Measurements from ENCODE around the gene GPR55. TPM values are rescaled to one million over a fixed set of nuclear protein-coding genes. Genes with fewer than 3 reads are reported as not detected.

GPR55 gene
- total RNA-seq, 1 donor: 0.81 TPM

DNA sequence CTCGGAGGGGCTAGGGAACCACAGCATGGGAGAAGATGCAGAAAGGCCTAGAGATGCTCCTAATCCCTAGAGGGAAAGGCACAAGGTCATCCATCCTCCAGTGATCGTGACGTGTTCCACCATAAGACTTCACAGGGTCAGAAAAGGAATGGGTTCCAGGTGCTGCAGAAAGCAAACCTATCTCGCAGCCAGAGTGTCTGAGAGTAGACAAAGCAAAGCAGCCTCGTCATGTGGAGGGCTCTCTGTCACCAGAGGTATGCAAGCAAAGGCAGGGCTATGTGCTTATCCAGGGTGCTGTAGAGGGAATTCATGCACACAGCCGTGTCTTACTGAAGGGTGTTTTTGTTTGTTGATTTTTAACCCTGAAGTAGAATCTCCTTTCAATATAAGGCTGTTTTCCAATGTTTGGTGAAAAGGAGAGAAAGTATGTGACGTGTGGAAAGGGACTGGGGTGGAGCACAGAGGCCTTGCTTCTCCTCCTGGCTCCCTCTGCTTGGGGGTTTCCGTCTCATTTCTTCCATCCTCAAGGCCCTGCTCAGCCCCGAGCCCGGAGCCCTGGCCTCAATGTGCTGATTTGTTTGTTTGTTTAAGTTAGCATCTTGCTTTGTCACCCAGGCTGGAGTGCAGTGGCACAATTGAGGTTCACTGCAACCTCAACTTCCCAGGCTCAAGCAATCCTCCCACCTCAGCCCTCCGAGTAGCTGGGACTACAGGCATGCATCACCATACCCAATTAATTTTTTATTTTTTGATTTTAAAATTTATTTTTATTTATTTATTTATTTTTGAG lies 3.0 kb downstream of the GPR55 start:
- no peak for DNase-seq (ENCODE audit: low read depth in 2 of 3, low spot score in 2 of 3)

DNA sequence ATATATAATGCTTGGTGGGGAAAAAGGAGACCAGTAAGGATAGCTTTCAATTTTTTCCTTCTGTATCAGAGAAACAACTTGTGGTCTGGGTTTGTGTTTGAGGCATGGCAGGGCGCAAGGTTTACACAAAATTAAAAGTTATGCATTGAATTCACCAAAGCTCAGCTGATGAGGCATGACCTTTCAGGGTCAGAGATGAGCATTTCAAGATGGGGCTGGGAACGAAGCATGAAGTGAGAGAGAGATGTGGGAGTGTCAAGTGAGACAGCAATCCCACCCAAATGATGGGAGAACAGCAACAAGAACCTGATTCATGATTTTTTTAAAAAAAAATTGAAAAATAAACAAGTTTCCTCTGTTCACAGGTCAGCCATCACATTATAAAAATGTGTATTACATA lies 4.9 kb downstream of the GPR55 start:
- DNase-seq (ENCODE audit: low read depth in 2 of 3, low spot score in 2 of 3): no peak

DNA sequence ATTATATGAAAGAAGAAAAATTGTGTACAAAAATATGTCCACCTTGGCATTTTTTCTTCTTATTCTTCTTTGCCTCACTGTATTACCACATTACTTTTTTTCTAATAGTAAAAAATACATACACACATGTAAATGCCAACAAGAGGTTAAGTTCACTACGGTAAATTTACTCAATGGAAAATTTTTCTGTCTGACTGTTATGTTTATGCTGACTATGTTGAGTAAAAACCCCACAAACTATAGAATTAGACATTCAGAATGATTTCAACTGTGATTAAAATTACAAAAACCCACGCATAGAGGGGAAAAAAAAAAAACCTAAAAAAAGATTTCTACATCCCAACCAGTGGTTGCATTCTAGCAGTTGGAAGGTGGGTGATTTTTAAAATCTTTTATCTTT lies 5.4 kb downstream of the GPR55 start:
- no peak for DNase-seq (ENCODE audit: low read depth in 2 of 3, low spot score in 2 of 3)

DNA sequence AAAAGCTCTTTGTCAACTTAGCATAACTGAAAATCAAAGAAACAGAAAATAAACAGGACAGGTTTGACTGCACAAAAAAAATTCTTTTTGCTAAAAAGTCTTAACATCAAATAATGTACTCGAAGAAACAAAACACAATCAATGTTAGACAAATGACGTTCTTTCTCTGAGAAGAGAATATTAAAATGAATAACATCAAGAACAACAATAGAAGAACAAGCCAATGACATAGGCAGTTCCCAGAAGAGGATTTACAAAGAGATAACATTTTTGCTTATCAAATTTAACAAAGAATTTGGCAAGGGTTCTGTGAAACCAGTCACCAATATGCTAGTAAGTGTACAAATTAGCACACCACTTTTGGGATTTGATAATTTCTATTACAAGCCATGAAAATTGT lies 5.8 kb downstream of the GPR55 start:
- DNase-seq (ENCODE audit: low read depth in 2 of 3, low spot score in 2 of 3): no peak

DNA sequence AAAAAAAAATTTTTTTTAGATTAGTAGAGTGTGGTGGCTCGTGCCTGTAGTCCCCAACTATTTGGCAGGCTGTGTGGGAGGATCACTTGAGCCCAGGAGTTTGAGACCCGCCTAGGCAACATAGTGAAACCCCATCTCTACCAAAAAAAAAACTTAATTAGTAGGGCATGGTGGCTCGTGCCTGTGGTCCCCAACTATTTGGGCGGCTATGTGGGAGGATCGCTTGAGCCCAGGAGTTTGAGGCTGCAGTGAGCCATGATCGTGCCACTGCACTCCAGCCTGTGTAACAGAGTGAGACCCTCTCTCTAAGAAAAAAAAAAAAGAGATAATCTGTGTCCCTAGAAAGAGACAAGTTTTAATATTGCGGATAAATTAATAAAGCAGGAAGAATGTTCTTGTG lies 8.8 kb downstream of the GPR55 start:
- no peak for DNase-seq (ENCODE audit: low read depth in 2 of 3, low spot score in 2 of 3)

DNA sequence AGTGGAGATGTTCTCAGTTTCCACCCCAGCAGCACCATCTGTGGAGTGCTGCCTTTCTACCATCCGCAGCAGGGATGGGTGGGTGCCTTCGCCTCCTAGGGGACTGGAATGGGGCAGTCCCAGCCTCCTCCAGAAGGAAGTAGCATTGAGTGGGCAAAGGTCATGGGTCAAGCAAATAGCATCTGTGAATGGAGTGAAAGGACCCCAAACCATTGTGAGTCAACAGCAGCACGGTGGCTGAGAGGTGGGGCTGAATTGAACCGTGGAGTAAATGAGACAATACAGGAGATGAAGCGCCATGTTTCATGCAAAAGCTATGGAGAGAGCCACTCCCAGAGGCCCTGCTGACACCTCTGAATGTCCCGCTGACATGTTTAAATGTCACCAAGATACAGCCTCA lies 9.7 kb downstream of the GPR55 start:
- DNase-seq (ENCODE audit: low read depth in 2 of 3, low spot score in 2 of 3): no peak

DNA sequence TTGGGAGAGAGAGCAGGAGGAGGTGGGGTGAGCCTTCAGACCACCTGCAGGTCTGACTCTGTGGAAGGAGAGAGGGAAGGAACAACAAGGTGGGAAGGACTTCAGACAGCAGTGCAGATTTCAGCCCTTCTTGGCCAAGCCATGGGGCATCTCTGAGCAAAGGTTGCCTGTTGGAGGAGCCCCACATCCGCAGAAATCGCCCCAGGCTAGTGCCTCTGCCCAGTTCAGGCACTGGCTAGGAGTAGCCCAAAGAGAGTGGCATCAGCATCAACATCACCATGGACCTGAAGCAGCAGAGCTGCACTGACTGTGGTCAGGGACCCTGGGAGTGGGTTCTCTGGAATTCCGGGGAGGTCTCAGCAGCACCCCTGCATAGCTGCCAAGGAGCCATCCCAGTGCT lies 10.2 kb downstream of the GPR55 start:
- DNase-seq (ENCODE audit: low read depth in 2 of 3, low spot score in 2 of 3): no peak

DNA sequence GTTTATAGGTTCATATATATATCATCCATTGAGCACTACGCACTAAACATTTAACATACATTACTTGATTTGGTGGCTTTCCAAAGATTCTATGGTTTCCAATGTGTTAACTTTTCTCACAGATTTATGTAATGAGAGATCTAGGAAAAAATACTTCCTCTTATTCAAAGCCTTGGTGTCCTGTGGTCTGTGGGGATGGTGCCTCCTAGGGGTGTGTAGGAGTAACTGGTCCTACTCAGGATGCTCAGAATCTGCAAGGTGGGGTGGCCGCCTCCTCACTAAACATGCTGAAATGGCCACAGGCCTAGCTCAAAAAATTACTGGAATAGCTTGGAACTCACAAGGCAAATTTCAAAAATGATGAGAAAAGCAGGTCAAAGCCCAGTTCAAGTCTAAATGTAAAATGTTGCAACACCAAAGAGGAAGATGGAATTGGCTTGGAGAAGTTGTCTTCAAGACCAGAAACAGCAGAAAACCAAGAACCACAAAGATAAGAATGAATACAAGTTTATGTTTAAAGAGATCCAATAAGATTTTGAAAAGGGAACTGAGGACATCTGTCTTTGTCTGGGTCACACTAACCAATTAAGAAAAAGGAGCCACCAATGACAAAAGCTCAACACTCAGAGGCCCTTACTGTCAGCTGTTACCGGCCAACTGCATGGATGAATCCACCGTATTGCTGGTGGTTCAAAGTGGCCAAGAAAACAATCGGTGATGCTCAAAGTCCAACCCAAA lies 11.5 kb downstream of the GPR55 start:
- peak in 2 of 3 donors; percentile 78 to 86 for DNase-seq (ENCODE audit: low read depth in 2 of 3, low spot score in 2 of 3)

DNA sequence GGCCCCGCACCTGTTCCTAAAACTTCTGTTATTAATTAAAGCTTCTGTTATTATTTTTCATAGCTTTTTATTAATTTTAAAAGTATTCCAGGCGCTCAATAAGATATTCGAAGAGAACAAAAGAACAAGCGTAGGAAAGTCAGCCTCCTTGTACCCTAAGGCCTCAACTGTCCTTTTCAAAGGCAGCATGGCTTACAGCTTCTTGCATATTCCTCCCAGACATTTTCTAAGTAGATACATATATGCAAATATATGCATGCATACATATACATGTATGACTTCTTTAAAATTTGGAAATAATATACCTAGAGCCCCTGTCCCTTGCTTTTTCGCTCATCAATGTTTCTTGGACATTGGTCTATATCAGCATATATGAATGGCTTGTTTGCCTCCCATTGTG lies 12.3 kb downstream of the GPR55 start:
- DNase-seq (ENCODE audit: low read depth in 2 of 3, low spot score in 2 of 3): no peak

DNA sequence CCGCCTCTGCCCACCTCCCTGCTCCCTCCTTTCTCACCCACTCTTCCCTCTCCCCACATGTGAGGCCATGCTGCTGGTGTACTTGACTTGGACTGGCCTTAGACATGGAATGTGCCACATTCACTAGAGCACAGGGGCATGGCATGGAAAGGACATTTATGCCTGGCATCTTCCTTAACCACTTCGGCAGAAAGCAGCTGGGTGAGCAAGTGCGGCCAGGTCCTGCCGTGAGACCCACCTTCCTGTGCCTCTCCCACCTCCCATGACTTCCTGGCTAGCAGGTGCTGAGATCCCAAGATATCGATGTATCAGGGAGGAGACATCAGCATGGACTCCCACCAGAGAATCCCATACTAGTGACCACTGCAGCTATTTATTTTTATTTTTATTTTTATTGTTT lies 13.0 kb downstream of the GPR55 start:
- DNase-seq (ENCODE audit: low read depth in 2 of 3, low spot score in 2 of 3): no peak

DNA sequence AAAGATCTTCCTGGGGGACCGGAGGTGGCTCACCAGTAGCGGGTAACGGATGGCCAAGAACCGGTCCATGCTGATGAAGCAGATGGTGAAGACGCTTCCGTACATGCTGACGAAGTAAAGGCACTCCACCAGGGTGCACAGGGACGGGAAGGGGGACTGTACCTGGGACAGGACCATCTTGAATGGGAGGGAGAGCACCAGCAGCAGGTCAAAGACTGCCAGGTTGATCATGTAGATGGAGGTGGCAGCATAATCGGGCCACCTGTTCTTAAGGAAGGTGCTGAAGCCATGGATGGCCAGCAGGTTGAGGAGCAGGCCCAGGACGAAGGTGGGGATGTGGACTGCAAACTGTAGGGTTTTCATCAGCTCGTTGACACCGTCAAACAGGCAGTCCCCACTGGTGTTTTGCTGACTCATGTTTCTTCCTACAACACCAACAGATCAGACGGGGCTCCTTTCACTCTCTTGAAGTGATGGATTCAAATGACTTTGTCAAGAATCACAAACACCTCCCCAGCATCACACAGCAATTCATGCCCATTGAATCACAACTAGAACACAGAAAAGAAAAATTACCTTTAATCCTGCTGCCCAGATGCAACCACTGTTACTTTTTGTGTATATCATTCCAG lies 14.4 kb downstream of the GPR55 start:
- DNase-seq (ENCODE audit: low read depth in 2 of 3, low spot score in 2 of 3): no peak

DNA sequence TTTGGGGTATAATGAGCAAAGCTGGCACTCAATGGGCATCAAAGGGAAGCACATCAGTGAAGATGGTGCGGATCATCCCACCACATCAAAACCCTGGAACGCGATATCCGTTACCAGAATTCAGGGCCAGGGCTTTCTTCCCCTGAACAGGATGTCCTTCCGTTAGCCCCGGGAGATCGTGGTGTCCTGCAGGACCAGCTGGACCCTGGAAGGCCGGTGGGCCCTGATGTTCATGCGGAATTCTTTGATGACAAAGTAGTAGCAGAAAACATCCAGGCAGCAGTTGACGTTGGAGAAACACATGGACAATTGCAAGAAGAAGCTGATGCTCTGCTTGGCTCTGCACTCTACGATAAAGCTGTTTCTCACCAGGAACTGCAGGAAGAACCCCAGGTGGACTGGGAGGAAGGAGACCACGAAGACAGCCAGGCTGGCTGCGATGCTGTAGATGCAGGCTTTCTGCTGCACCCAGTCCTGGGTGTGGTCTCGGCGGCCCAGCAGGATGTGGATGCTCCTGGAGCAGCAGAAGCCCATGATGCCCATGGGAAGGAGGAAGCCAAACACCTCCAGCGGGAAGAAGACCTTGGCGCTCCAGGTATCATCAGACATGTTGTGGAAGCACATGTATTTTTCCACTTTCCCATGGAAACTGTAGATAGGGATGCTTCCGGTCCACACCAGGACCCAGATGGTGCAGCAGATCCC lies 15.0 kb downstream of the GPR55 start:
- DNase-seq (ENCODE audit: low read depth in 2 of 3, low spot score in 2 of 3): no peak

DNA sequence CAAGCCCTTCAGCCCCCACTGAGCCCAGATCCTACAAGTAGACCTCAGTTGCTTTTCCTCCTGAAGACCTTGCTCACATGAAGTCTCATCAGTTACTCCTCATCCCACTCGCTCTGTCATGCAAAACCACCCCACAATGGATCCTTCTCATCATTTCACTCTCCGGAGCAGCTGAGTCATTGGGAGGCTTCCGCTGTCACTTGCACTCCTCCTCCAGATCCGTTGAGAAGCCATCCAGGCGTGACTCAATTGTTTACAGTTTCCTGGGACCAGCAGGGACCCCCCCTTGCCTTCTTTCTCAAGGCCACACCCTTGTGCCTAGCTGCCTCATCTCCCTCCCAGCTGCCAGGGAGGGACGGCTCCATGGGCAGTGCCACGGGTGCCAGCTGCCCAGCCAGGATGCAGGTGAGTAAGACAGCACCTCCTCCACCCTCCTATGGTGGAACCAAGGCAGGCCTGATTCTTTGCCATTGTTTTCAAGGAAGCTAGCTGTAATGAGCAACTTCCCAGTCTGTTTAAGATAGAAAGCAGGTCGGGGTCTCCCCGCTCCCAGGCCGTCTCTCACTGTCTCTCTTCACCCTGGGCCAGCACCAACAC lies 16.3 kb downstream of the GPR55 start:
- DNase-seq (ENCODE audit: low read depth in 2 of 3, low spot score in 2 of 3): no peak

DNA sequence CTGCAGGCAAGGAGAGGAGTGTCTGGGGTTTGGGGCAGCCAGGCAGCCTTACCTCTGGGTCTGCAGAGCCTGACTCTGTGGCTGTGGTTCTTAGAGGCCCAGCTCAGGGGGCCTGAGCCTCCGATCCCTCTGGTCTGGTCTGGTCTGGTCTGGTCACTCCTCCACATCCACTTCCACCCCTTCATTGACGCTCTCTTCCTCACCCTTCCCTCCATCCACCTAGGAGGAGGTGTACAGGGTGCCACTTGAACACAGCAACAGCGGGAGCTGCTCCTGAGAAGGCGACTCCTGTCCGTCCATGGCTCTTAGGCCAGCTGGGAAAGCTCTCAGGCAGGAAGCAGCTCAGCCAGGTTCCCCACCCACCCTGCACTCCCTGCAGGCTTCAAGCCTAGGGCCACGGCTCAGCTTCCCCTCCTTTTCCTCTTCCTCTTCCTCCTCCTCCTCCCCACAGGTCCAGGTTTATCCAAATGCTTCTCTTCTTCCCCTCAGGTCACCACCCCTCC lies 16.9 kb downstream of the GPR55 start:
- DNase-seq (ENCODE audit: low read depth in 2 of 3, low spot score in 2 of 3): no peak

DNA sequence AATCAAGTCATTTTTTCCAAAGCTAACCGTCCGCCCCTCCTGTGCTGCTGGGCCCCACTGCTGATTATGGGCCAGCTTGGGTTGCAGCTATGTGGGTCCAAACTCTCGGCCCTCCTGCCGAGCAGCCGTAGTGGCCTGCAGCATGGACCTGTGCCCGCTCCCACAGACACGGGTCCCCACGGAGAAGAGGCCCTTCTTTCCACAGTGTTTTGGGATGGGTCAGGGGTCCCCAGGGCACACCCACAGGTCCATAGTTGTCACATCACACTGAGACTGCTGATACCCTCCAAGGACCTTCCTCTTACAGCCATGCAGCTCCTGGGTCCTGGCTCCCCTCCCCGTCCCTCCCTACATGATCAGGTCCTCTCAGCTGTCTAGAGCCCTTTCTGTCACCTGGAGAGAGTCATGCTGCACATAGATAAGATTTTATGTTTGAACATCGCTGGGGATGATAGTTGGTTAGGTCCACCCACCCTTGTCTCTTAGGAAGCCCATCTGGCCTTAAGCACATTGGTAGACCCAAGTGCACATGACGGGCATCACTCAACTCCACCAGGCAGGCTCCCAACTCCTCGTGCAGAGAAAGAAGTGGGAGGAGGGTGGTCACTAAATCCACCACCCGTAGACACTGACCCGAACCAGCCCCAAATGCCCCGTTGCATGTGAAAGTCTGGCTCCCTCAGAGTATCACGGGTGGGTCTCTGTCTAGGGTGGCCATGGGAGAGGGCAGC lies 17.5 kb downstream of the GPR55 start:
- no peak for DNase-seq (ENCODE audit: low read depth in 2 of 3, low spot score in 2 of 3)

DNA sequence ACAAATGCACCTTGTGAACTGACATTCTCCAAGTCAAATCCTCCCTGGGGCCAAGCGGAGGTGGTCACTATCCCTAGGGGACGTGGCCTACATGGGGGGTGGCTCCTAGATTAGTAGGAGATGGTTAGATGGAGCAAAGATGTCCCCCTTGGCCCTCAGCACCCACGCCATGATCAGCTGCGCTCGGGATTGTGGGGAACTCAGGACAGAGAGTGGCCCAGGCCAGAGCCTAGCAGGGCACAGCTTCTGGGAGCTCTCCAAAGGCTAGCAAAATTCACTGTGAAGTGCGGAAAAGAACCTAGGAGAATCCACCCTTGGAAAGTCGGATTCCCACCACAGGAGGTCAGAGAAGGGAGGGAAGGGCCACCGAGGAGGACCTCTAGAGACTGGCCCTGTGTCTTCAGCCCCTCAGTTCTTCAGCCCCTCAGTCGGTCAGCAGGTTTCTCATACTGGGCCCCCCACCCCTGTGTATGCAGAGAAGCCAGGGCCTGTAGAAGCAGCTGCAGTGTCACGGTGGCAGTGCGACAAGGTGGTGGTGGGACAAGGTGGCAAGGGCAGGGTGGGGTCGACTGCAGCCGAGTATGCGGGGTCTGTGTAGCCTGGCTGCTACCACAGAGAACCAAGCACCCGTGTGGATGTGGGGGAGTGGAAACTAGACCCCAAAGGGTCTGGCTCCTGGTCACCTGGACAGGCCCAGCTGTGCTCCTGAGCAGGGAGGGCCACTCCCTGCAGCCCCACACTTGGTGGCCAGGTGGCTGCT lies 18.4 kb downstream of the GPR55 start:
- DNase-seq (ENCODE audit: low read depth in 2 of 3, low spot score in 2 of 3): no peak

DNA sequence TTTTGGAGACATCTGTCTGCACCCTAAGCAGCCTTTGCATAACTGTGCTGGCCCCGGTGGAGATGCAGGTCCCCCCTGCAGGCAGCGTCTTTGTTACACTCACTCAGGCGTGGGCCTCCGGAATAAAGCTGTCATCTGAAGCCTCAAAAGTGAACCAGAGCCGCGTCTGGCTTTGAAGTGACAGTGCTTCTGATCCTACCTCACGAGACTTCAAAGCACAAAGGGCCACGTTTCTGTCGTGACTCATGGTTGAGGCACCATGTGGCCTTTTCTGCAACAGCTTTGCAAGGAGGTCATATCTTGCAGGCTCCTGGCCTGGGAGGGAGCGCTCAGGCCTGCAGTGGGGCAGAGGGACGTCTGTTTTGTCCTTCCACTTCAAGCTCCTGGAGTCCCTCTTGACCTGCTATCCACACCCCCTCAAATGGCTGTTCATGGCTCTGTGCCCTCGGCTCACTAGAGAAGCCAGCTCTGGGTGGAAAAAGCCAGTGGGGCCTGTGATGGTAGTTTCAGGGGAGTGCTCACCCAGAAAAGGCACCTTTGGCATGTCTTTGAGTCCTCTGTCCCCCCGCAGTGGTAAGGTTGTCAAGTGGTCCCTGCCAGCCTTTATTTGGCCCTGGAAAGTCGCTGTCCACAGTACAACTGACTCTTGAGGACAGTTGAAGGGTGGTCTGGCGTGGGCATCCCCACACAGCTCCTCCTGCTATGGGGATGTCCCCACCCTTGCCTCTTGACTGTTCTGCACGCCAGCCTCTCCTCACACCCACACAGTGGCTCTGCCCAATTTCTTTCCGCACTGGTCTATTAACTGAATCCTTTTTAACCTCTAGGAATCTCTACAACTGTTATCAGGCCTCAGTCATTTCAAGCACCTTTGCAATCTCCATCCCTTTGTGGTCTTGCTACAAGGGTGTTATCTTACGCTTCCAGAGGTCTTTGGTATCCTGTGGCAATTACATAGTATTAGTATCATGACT lies 19.3 kb downstream of the GPR55 start:
- DNase-seq (ENCODE audit: low read depth in 2 of 3, low spot score in 2 of 3): peak in 1 of 3 donors; percentile 33

DNA sequence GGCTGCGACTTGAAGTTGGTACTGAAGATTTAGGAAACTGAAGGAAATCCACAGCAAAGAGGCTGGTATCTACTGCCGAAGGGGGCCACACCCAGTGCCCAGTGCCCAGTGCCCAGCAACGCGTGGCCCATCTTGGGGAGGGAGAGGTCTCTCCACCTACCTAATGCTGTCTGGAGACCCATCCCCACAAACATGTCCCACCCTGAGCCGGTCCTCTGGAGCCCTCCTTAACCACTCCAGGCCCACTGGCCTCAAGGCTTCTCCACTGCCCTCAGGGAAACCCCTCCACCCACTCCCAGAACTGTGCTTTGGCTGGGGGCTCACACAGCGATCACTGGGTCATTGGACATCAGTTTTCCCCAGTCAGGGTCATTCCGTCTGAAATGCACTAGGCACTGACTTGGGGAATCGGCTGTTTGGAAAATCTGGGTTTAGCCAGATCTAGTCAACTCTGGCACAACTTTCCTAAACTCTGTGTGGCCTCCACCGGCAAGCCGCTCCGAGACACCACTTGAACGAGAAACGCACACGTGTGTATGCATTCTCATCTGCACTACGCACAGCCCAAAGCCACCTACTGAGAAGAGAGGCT lies 20.1 kb downstream of the GPR55 start:
- DNase-seq (ENCODE audit: low read depth in 2 of 3, low spot score in 2 of 3): no peak
